ENCODE results near the gene SLC6A1.

The SLC6A1 gene

DNA sequence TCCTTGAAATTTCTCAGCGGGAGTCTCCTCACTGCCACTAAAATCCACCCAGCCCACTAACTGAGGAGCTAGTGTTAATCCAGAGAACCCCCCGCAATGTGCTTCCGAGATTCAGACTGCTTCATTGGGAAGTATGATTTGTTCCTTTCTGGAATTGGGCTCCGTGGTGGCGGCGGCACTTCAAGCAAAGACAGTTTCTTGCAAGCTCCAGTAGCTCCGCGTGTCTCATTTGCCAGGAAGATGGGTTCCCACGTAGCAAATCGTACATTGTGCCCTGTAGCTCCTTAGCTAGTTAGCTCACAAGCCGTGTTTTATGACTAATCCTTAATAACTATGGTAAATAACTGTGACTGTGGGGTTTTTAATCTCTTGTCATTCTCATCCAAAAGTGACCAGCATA is 45.4 kb downstream of the SLC6A1 start:
- H3K4me1 ChIP-seq (ENCODE audit: insufficient read depth, insufficient read length), result peaks cover 3% of the 10 kb centered on the region
- H3K36me3 ChIP-seq (ENCODE audit: insufficient read depth, insufficient read length, low read length), result no peaks in the 10 kb centered on the region
- no peak overlapping the region for H3K9ac ChIP-seq (ENCODE audit: insufficient read length, low read depth)
- no peak for TF ChIP-seq SUZ12 (IDR thresholded peaks at IDR 0.05; ENCODE audit: extremely low read depth, insufficient read depth, insufficient read length)
- TF ChIP-seq YY1 (IDR thresholded peaks at IDR 0.05; ENCODE audit: insufficient read depth, insufficient read length), result no peak
- no peak for TF ChIP-seq ZNF274 (IDR thresholded peaks at IDR 0.05; ENCODE audit: low read depth, low read length)
- H3K4me3 ChIP-seq (ENCODE audit: insufficient read length, low read depth), result no peak overlapping the region
- no peaks in the 10 kb centered on the region for H3K27me3 ChIP-seq (ENCODE audit: insufficient read depth, insufficient read length)
- no peaks in the 10 kb centered on the region for H3K9me3 ChIP-seq (ENCODE audit: insufficient read depth, low read length)
- no peak for DNase-seq (ENCODE audit: low read depth, low spot score)

DNA sequence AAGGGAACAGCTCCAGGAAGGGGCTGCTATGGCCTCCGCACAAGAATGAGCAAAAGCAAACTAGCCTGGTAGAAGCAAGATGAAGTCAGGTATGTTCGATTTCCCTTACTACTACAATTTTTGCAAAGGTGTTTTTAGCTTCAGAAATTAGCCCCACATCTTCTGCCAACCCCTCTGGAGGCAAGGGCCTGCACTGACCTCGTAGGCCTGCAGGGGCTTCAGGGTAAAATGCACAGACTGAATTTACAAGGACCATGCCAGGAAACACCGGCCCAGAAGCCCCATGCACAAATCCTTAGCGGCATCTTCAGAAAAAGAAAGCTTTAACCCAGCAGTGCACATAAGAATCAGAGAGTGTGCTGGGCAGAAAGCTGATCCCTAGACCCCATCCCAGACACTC is 53.0 kb downstream of the SLC6A1 start:
- no peak for DNase-seq (ENCODE audit: low read depth, low spot score)
- no peak overlapping the region for H3K9ac ChIP-seq (ENCODE audit: insufficient read length, low read depth)
- H3K4me1 ChIP-seq (ENCODE audit: insufficient read depth, insufficient read length), result no peaks in the 10 kb centered on the region
- H3K36me3 ChIP-seq (ENCODE audit: insufficient read depth, insufficient read length, low read length), result no peaks in the 10 kb centered on the region
- TF ChIP-seq YY1 (IDR thresholded peaks at IDR 0.05; ENCODE audit: insufficient read depth, insufficient read length) (no peak), SUZ12 (IDR thresholded peaks at IDR 0.05; ENCODE audit: extremely low read depth, insufficient read depth, insufficient read length) (no peak), ZNF274 (IDR thresholded peaks at IDR 0.05; ENCODE audit: low read depth, low read length) (no peak)
- H3K9me3 ChIP-seq (ENCODE audit: insufficient read depth, low read length), result peaks cover 13% of the 10 kb centered on the region
- H3K27me3 ChIP-seq (ENCODE audit: insufficient read depth, insufficient read length), result no peaks in the 10 kb centered on the region
- H3K4me3 ChIP-seq (ENCODE audit: insufficient read length, low read depth), result no peak overlapping the region

DNA sequence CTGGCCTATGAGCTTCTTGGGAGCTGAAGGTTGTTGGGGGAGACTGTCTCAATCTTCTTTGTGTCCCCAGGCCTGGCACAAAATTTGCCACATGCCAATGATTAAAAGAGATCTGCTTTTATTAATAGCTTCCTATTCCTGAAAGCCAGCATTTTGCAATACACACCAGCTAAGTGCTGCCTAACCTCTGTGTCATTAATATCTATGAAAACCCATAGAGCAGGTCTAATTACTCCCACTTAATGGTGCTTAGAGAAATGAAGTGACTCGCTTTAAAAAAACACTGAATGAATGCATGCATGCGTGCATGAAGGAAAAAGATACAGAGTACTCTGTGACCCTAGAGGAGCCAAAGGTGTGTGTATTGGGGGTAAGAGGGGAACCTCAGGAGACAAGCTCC is 55.0 kb downstream of the SLC6A1 start:
- Histone ChIP-seq H3K4me1 (ENCODE audit: insufficient read depth, insufficient read length) (no peaks in the 10 kb centered on the region), H3K27me3 (ENCODE audit: insufficient read depth, insufficient read length) (peaks cover 4% of the 10 kb centered on the region), H3K9me3 (ENCODE audit: insufficient read depth, low read length) (peaks cover 13% of the 10 kb centered on the region), H3K9ac (ENCODE audit: insufficient read length, low read depth) (no peak overlapping the region), H3K36me3 (ENCODE audit: insufficient read depth, insufficient read length, low read length) (no peaks in the 10 kb centered on the region), H3K4me3 (ENCODE audit: insufficient read length, low read depth) (no peak overlapping the region)
- no peak for TF ChIP-seq ZNF274 (IDR thresholded peaks at IDR 0.05; ENCODE audit: low read depth, low read length)
- TF ChIP-seq SUZ12 (IDR thresholded peaks at IDR 0.05; ENCODE audit: extremely low read depth, insufficient read depth, insufficient read length), result no peak
- TF ChIP-seq YY1 (IDR thresholded peaks at IDR 0.05; ENCODE audit: insufficient read depth, insufficient read length), result no peak
- no peak for DNase-seq (ENCODE audit: low read depth, low spot score)

DNA sequence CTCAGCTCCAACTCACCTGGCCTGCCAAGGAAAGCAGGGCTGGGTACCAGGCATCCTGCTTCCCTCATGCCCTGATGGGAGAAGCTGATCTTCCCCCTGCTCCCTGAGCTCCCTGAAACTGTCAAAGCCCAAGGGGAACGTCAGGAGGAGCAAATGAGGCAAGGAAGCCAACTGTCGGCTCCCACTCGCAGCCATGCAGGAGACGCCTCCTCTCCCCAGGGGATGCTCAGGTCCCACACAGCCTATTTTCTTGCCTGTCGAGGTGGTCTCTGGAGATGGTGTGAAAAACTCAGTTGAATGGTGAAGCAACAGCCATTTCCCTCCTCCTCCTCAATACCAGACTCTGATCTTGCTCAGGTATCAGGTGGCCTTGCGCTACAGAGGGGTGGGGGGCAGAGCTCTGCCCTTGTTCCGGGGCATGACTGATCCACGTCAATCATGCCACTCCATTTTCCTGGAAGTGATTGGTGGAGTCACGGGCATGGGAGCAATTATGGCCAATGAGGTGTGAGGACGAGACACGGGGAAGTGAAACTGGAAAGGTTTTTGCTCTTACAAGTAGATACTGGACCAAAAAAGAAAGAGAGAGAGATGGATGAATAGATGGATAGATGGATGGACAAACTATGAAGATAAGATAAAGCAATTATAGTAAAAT is 58.2 kb downstream of the SLC6A1 start:
- Histone ChIP-seq H3K9ac (ENCODE audit: insufficient read length, low read depth) (no peak overlapping the region), H3K4me1 (ENCODE audit: insufficient read depth, insufficient read length) (no peaks in the 10 kb centered on the region), H3K4me3 (ENCODE audit: insufficient read length, low read depth) (no peak overlapping the region), H3K9me3 (ENCODE audit: insufficient read depth, low read length) (no peaks in the 10 kb centered on the region), H3K36me3 (ENCODE audit: insufficient read depth, insufficient read length, low read length) (no peaks in the 10 kb centered on the region), H3K27me3 (ENCODE audit: insufficient read depth, insufficient read length) (peaks cover 4% of the 10 kb centered on the region)
- no peak for DNase-seq (ENCODE audit: low read depth, low spot score)
- TF ChIP-seq YY1 (IDR thresholded peaks at IDR 0.05; ENCODE audit: insufficient read depth, insufficient read length) (no peak), SUZ12 (IDR thresholded peaks at IDR 0.05; ENCODE audit: extremely low read depth, insufficient read depth, insufficient read length) (no peak), ZNF274 (IDR thresholded peaks at IDR 0.05; ENCODE audit: low read depth, low read length) (no peak)

DNA sequence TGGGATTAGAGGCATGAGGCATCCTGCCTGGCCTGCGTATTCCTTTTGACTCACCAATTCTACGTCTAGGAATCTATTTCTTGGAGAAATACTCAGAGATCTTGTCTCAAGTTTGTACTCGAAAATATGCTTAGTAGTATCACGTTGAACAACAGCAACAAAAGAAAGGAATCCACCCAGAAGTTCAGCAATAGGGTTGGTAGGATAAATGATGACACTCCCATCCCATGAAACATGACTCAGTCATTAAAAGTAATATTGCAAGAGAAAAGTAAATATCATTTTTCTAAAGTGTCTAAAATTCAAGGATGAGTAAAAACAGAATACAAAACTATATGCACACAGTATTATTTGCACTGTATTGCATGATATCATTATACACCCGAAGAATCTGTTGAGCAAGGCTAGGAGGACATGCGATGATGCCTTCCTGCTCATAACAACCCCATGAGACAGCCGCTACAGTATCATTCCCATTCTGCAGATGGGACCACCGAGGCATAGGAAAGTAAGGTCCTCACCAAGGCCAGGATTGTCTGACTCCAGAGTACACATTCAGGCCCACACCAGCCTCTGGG is 61.5 kb downstream of the SLC6A1 start:
- no peaks in the 10 kb centered on the region for H3K36me3 ChIP-seq (ENCODE audit: insufficient read depth, insufficient read length, low read length)
- H3K9ac ChIP-seq (ENCODE audit: insufficient read length, low read depth), result no peak overlapping the region
- peaks cover 6% of the 10 kb centered on the region for H3K27me3 ChIP-seq (ENCODE audit: insufficient read depth, insufficient read length)
- peaks cover 3% of the 10 kb centered on the region for H3K4me1 ChIP-seq (ENCODE audit: insufficient read depth, insufficient read length)
- H3K9me3 ChIP-seq (ENCODE audit: insufficient read depth, low read length), result no peaks in the 10 kb centered on the region
- no peak overlapping the region for H3K4me3 ChIP-seq (ENCODE audit: insufficient read length, low read depth)
- no peak for TF ChIP-seq YY1 (IDR thresholded peaks at IDR 0.05; ENCODE audit: insufficient read depth, insufficient read length)
- DNase-seq (ENCODE audit: low read depth, low spot score), result no peak

DNA sequence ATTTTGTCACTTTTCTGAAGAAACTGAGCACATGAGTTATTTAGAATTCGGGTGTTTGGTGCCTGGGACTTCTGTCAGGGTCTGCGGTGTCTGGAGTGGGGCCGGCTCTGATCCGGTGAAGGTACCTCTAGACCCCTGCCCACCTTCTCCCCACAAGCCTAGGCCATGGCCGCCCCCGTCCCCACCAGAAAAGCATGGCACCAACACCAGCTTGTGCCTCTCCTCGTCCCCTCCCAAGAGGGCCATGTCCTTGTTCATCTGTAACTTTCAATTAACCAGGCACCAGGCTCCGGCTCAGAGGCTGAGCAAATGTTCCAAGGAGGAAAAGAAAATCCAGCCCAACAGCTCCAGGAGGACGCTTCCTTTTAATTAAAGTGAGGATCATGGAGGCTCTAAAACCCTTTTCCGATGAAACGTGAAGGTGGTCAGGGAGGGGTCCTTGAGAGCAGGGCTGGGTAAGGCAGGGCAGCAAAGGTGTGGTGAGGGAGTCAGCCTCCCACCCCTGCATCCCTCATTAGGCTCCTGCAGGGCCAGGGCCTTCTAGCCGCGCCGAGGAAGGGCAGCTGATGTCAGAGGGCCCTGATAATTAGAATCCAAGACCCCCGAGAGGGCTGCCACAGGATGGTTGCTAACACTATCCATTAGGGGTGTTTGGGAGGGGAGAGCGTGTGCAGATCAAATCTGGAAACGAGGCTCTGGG is 62.3 kb downstream of the SLC6A1 start:
- H3K4me1 ChIP-seq (ENCODE audit: insufficient read depth, insufficient read length), result peaks cover 3% of the 10 kb centered on the region
- no peak overlapping the region for H3K9ac ChIP-seq (ENCODE audit: insufficient read length, low read depth)
- no peaks in the 10 kb centered on the region for H3K9me3 ChIP-seq (ENCODE audit: insufficient read depth, low read length)
- H3K4me3 ChIP-seq (ENCODE audit: insufficient read length, low read depth), result no peak overlapping the region
- TF ChIP-seq ZNF274 (IDR thresholded peaks at IDR 0.05; ENCODE audit: low read depth, low read length), result no peak
- no peak for TF ChIP-seq SUZ12 (IDR thresholded peaks at IDR 0.05; ENCODE audit: extremely low read depth, insufficient read depth, insufficient read length)
- no peak for TF ChIP-seq YY1 (IDR thresholded peaks at IDR 0.05; ENCODE audit: insufficient read depth, insufficient read length)
- DNase-seq (ENCODE audit: low read depth, low spot score), result no peak
- H3K36me3 ChIP-seq (ENCODE audit: insufficient read depth, insufficient read length, low read length), result no peaks in the 10 kb centered on the region
- peaks cover 13% of the 10 kb centered on the region for H3K27me3 ChIP-seq (ENCODE audit: insufficient read depth, insufficient read length)

DNA sequence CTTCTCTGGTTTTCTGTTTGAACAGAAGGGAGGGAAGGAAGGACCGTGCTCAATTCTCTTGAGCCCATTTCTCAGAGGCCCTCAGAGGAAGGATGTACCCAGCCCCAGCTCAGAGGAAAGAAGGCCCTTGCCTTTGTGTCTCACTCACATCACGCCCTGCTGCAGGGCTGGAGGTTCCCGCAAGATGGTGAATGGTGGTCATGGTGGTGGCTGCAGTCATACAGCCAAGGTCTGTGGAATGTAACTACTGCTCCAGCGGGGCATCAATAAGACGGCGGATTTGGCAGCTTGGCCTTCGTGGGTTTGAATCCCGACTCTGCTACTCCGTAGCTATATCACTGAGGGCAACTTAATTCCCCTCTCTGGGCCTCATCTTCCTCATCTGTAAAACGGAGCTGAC is 62.9 kb downstream of the SLC6A1 start:
- Histone ChIP-seq H3K9me3 (ENCODE audit: insufficient read depth, low read length) (no peaks in the 10 kb centered on the region), H3K9ac (ENCODE audit: insufficient read length, low read depth) (no peak overlapping the region), H3K27me3 (ENCODE audit: insufficient read depth, insufficient read length) (peaks cover 15% of the 10 kb centered on the region), H3K4me3 (ENCODE audit: insufficient read length, low read depth) (no peak overlapping the region), H3K36me3 (ENCODE audit: insufficient read depth, insufficient read length, low read length) (no peaks in the 10 kb centered on the region), H3K4me1 (ENCODE audit: insufficient read depth, insufficient read length) (peaks cover 5% of the 10 kb centered on the region)
- DNase-seq (ENCODE audit: low read depth, low spot score), result no peak
- TF ChIP-seq ZNF274 (IDR thresholded peaks at IDR 0.05; ENCODE audit: low read depth, low read length) (no peak), SUZ12 (IDR thresholded peaks at IDR 0.05; ENCODE audit: extremely low read depth, insufficient read depth, insufficient read length) (no peak), YY1 (IDR thresholded peaks at IDR 0.05; ENCODE audit: insufficient read depth, insufficient read length) (no peak)
